ENCODE results near the gene TOPBP1.
"Not testable (repeated sequence)": the region's sequence is repeated elsewhere in the genome, so short reads cannot be mapped to it uniquely, and the experiment has no call there.

TOPBP1 gene

DNA sequence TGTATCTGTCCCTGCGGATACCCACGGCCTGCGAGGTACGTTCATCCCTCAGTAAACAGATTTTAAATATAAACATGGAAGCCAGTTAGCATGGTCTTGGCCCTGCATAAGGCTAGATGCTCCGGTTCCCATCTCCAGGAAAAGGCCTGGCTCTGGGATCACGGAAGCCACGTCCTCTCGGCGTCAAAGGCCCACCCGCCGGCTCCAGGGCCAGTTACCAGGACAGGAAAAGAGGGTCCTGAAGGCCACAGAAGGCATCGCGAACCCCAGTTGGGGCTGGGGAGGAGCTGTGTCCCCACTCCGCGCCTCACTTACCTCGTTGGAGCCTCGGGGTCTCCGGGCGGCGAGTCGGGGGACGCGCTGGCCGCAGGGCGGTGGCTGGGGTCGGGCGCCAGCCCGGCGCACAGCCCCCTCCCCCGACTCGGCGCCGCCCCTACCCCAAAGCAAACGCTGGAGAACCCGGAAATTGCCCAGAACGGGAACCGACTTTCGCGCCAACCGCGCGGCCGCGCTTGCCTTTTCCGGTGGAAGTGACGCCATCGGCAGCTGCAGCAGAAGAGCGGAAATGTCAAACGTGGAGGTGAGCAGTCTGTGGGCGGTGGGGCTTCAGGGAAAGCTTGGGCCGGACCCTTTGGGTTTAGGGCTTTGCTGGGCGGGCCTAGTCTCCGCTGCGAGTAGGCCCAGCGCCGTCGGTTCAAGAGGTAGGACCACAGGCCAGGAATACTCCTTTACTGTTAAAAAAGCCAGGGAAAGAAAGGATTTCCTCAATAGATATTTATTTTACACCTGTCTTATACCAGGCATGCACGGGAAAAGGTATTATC lies at the start of gene TOPBP1:
TOPBP1 (minus strand) TSS at position 488 of the 824 bp plus-strand sequence. CDS start 814 bp downstream, outside the sequence.
- peak; percentile 67 for DNase-seq

DNA sequence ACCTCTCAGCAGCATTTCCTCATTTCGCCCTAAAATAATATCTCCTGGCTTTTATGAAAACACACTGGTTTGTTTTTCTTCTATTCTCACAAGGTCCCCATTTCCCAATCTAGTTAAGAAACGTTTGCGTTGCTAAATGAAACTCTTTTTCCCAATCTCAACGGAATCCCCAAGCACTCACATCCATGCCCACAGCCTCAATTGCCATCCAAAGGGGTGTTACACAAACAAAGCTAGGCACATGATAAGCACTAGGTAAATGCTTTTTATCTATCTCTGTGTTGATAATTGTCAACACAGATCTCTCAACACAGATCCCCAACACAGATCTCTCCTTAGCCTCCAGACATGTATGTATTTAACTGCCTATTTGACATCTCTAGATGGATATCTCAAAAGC lies 49.3 kb upstream of the TOPBP1 start:
- no peak for DNase-seq

- no peak for DNase-seq
These were observed 47.5 kb upstream of the TOPBP1 start for GRCh38 chr3:133709139-133709750.

GRCh38 chr3:133706033-133706432 lies 44.3 kb upstream of the TOPBP1 start:
- no peak for DNase-seq

GRCh38 chr3:133703915-133704314 lies 42.2 kb upstream of the TOPBP1 start:
- DNase-seq = no peak

DNA sequence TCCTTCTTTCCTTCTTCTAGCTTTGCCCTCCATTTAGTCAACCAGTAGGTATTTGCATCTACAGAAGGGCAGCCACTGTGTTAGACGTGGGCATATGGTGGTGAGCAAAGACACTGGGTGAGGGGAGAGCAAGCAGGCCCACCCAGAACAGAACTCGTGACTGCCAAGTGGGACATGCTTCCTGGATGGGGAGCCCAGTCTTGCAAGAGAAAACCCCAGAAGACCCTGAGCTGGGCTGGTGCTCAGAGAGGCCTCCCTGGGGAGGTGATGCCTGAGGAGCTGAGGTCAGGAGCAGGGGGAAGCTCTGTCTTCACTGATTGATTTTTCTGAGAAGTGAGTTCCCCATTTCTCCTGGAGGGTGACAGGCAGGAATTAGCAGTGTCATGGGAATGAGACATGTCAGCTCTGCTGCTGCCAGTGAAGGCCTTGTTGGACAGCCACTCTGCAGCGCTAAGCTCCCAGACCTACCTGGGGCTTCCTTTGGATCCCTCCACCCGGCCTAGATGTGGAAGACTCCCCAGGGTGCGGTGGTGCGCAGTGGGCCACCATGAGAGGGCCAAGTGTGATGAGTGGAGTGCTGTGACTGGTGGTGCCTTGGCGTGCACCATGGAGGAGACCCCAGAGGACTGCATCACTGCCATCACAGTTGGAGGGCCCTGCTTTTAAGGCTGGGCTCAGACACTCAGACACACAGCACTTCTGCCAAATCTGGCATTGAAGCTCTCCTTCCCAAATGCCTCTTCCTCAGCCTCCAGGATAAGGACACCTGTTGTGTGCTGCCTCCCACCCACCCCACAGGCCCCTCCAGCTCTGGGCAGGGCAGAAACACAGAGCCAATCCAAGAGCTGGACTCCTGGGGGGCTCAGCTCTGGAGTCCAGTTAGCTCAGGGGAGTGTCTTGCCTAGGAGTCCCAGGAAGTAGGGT lies 40.0 kb upstream of the TOPBP1 start:
- no peak for DNase-seq

GRCh38 chr3:133700351-133700750 lies 38.6 kb upstream of the TOPBP1 start:
- no peak for DNase-seq

- no peak for DNase-seq
These were observed 38.2 kb upstream of the TOPBP1 start for GRCh38 chr3:133699903-133700302.

GRCh38 chr3:133699467-133699866 lies 37.7 kb upstream of the TOPBP1 start:
- DNase-seq = no peak

GRCh38 chr3:133697960-133698359 lies 36.2 kb upstream of the TOPBP1 start:
- DNase-seq = no peak

GRCh38 chr3:133695560-133696171 lies 33.9 kb upstream of the TOPBP1 start:
- no peak for DNase-seq

- DNase-seq = no peak
These were observed 32.8 kb upstream of the TOPBP1 start for GRCh38 chr3:133694288-133695268.

- no peak for DNase-seq
These were observed 32.1 kb upstream of the TOPBP1 start for GRCh38 chr3:133693821-133694220.

DNA sequence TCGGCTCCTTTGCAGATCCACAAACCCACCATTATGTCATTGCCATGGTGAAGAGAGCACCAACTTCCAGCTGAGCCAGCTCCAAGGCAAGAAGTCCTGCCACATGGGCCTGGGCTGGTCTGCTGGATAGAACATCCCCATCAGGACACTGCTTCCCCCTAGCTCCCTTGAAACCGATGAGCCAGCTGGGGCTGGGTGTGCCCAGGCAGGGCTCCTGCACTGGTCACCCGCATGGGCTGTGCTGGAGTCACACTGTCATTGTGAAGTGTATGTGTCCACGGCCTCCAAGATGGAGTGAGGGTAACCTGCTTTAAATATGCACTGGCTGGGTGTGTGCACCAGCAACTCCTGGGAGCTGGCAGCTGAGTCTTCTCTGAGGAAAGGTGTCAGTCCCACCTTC lies 31.0 kb upstream of the TOPBP1 start:
- DNase-seq = no peak

- DNase-seq = no peak
These were observed 29.7 kb upstream of the TOPBP1 start for GRCh38 chr3:133691273-133692107.

DNA sequence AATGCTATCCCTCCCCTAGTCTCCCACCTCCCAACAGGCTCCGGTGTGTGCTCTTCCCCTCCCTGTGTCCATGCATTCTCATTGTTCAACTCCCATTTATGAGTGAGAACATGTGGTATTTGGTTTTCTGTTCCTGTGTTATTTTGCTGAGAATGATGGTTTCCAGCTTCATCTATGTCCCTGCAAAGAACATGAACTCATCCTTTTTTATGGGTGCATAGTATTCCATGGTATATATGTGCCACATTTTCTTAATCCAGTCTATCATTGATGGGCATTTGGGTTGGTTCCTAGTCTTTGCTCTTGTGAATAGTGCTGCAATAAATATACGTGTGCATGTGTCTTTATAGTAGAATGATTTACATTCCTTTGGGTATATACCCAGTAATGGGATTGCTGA lies 16.3 kb upstream of the TOPBP1 start:
- DNase-seq = not testable (repeated sequence)

DNA sequence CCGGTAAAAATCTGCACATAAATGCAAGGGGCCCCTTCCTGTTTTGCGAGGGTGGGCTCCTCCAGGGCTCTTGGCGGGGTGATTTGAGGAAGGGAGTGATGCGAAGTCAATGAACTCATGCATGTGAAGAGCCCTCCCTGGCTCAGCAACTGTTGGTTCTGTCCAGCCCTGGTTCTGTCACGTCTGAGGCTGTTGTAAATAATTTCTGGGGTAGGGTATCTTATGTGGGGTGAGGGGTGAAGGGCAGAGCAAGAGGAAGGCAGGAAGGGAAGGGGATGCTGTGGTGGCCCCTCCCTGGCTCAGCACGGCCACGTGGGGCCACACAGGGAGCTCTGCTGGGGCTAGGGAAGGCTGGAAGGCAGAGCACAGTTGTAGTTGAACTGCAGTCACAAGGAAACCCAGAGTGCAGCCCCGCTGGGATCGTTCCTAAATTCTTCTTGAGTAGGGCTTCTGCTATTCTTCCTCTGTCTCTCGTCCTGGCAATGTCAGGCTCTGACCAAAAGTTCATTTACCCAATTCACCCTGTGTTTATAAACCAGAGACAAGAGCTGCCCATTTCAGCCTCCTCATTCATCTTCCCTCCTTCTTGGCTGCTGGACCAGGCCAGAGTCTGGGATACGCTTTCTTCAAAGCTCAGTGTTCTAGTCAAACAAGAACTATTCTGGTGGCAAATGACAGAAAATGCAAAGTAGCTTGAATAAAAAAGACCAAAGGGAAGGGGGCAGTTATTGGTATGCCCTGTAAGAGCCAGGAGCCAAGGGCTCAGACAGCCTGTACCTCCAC lies 14.8 kb upstream of the TOPBP1 start:
- no peak for DNase-seq

DNA sequence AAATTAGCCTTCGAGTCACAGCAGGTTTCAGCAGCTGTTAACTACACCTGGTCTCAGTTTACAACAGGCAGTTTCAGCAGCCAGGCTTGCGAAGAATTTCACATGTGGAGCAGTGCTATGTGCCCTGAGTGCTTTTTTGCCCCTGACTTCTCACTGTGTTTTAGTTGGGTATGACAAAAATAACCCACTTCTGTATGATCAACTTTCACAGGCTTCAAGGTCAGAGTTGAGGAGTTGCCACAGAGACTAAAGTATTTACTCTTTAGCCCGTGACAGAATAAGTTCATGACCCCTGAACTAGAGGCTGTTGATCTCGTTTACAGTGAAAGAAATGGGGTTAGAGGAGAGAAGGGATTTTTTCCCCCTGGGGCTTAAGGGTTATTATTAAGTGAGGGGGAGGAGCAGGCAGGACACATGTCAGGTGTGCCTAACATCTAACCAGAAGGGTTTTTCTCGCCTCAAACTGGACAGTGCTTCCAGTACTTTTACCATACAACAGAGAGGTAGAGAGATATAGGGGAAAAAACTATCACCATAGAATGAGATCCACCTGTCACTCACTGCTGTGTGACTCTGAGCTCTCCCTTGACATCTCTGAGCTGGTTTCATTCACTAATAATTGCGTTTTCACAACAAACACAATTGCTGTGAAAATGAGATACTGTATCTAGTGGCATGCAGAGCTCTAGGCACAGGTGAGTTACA lies 14.0 kb upstream of the TOPBP1 start:
- DNase-seq = no peak

DNA sequence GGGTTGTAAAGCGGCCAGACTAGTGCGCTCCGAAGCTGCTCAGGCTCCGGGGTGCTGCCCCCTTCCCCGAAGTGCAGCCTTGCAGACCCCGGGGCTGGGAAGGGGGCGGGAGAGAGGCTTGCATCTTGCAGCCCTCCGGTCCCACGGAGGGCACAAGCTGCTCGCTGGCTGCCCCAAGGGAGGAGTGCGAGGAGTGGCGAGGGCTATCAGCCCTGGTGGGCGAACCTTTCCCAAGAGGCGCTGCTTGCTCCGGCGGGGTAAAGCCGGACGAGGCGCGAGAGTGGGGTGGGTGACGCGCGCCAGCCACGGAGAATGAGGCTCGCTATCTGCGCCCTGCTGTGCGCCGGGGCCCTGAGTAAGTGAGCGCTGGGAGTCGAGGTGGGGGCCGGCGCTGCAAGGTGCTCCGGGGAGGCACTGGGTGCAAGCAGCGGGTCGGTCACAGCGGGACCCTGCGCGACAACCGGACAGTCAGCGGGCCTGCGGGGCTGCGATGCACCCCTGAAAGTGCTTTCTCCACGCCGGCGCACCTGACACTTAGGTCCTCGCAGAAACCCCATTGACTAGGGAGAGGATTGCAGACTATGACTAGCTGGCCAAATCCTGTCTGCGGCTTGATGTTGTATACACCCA lies 12.7 kb upstream of the TOPBP1 start:
- no peak for DNase-seq

Measured in fibroblast of skin of right quadriceps (primary cell).